RPMI8226 (cell line): Measurements from ENCODE around the gene PTPRN2.

ENCODE experiments used
- DNase-seq: peaks from one replicate; pipeline ENCODE4 v3.0.0-alpha.2; 2015

Gene PTPRN2

GRCh38 chr7:158073845-158074840 lies 513.5 kb downstream of the PTPRN2 start:
- DNase-seq: no peak

- DNase-seq: no peak
Measured at GRCh38 chr7:158072991-158073730, 514.5 kb downstream of the PTPRN2 start.

- DNase-seq: no peak
Measured at GRCh38 chr7:158070222-158070920, 517.3 kb downstream of the PTPRN2 start.

- DNase-seq: no peak
Measured at GRCh38 chr7:158068853-158069252, 518.8 kb downstream of the PTPRN2 start.

GRCh38 chr7:158067931-158068482 lies 519.6 kb downstream of the PTPRN2 start:
- no peak for DNase-seq

- no peak for DNase-seq
Measured at GRCh38 chr7:158067219-158067930, 520.2 kb downstream of the PTPRN2 start.

- DNase-seq: no peak
Measured at GRCh38 chr7:158066085-158066484, 521.5 kb downstream of the PTPRN2 start.

GRCh38 chr7:158065340-158065739 lies 522.3 kb downstream of the PTPRN2 start:
- DNase-seq: no peak

GRCh38 chr7:158064631-158065030 lies 523.0 kb downstream of the PTPRN2 start:
- DNase-seq: no peak

GRCh38 chr7:158063850-158064610 lies 523.6 kb downstream of the PTPRN2 start:
- DNase-seq: no peak

GRCh38 chr7:158062661-158063060 lies 525.0 kb downstream of the PTPRN2 start:
- no peak for DNase-seq

GRCh38 chr7:158061884-158062656 lies 525.6 kb downstream of the PTPRN2 start:
- no peak for DNase-seq

GRCh38 chr7:158061026-158061630 lies 526.5 kb downstream of the PTPRN2 start:
- DNase-seq: no peak

- no peak for DNase-seq
Measured at GRCh38 chr7:158060216-158060615, 527.4 kb downstream of the PTPRN2 start.

- DNase-seq: no peak
Measured at GRCh38 chr7:158057446-158057845, 530.2 kb downstream of the PTPRN2 start.

- DNase-seq: no peak
Measured at GRCh38 chr7:158056761-158057160, 530.9 kb downstream of the PTPRN2 start.

- no peak for DNase-seq
Measured at GRCh38 chr7:158055726-158056510, 531.7 kb downstream of the PTPRN2 start.

GRCh38 chr7:158054611-158055010 lies 533.0 kb downstream of the PTPRN2 start:
- no peak for DNase-seq

- no peak for DNase-seq
Measured at GRCh38 chr7:158054081-158054480, 533.5 kb downstream of the PTPRN2 start.
